GM19452 (cell line): Measurements from ENCODE around the gene FASTK.

Experiments
- ATAC-seq: cut with Tn5 transposase; IDR thresholded peaks from one replicate; pipeline ENCODE4 v1.9.1; 2021; ENCODE audit not compliant: unreplicated experiment

FASTK gene

DNA sequence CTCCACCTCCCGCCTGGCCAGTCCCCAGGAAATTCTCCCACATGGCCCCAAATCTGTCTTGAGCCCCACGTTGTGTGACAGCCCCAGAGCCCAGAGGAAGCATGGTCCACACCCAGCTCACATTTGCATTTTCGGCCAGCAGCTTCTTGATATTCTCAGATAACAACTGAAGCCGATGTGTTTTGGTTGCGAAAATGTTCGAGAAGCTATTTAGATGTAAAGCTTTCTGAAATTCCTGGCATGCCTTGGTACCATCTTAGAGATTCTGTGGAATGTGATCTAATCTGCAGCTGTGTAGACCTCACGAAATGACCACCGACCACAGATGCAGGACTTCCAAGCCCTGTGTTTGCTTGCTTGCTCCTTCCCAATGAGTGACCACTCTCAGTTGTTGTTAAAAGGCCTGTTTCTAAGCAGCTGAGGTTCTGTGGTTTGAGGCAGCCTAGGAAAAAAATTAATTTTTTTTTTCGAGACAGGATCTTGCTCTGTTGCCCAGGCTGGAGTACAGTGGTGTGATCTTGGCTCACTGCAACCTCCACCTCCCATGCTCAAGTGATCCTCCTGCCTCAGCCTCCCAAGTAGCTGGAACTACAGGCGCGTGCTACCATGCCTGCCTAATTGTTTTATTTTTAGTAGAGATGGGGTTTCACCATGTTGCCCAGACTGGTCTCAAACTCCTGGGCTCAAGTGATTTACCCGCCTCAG, 12.4 kb downstream of the FASTK start:
- ATAC-seq: no peak

DNA sequence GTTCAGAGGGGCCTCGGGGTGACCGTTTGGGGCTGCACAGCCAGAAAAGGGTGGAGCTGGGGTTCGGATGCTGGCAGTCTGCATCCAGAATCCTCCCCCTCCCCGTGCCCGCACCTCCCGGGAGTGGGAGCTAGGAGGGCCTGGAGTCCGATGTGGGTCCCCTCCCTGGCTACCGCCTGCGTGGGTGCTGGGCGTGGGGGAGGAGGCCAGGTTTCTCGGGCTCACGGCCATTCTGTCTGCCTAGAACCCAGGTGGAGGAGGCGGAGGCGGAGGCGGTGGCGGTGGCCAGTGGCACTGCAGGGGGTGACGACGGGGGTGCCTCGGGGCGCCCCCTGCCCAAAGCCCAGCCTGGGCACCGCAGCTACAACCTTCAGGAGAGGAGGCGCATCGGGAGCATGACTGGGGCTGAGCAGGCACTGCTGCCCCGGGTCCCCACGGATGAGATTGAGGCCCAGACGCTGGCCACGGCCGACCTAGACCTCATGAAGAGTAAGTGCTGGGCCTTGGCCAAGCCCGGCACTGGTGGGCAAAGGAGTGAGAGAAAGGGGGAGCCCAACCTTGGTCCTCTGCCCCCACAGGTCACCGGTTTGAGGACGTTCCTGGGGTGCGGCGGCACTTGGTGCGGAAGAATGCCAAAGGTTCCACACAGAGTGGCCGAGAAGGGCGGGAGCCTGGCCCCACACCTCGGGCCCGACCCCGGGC, 14.2 kb downstream of the FASTK start:
- no peak for ATAC-seq

DNA sequence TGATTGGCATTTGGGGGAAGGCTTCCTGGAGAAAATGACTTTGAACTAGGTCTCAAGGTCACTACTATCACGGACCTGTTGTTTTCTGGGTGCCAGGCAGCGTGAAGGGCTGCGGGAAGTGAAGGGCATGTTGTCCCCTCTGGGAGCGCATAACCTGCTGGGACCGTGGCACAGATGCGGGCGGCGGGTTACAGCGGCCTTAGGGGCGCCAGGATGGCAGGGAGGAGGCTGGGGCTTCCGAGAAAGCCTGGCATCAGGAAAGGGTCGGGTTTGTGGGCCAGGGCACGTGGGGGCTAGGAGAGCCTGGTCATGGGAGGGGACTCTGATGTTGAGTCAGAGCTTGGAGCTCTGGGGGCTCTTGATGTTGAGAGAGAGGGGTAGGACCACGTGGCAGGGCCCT, 15.1 kb downstream of the FASTK start:
- no peak for ATAC-seq

DNA sequence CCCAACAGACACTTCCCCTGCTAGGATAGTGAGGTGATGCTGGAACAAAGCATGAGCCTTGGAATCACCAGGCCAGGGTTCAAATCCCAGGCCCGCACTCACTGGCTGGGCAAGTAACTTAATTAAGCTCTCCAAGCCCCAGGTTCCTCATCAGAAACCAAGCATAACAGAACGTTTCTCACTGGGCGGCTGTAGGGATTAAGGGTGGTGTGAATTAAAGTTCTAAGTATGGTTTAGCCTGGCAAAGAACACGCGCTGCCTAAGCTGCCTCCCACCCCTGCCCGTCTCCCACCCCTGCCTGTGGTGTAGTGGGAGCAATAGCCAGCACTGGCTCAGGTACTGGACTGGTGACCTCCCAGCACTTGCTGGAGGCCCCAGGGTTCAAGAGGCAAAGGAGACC, 15.6 kb downstream of the FASTK start:
- no peak for ATAC-seq

DNA sequence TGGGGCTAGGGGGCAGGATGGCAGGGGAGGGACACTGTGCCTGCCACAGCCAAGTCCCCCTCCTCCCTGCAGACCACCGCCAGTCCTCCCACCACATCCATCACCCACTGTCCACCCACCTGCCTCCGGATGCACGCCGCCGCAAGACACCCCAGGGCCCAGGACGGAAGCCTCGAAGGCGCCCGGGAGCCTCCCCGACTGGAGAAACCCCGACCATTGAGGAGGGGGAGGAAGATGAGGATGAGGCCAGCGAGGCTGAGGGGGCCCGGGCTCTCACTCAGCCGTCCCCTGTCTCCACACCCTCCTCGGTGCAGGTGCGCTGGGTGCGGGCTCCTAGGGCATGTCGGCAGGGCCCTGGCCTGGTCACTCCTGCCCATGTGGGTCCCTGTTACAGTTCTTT, 16.2 kb downstream of the FASTK start:
- no peak for ATAC-seq

DNA sequence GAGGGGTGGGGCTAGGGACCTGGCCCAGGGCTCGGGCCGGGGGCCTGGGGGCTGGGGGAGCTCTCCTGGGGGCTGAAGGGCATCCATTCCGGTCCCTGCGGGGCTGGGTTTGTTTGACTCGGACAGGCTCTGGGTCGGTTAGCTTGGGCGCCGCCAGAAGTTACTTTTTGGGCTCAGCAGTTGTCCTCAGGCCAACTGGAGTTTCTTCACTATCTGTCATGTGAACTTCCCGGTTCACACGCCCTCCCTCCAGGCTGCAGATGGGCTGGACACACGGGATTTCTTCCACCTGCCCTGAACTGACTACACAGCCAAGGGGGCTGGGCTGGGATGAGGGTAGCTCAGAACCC, 17.4 kb downstream of the FASTK start:
- ATAC-seq: no peak

DNA sequence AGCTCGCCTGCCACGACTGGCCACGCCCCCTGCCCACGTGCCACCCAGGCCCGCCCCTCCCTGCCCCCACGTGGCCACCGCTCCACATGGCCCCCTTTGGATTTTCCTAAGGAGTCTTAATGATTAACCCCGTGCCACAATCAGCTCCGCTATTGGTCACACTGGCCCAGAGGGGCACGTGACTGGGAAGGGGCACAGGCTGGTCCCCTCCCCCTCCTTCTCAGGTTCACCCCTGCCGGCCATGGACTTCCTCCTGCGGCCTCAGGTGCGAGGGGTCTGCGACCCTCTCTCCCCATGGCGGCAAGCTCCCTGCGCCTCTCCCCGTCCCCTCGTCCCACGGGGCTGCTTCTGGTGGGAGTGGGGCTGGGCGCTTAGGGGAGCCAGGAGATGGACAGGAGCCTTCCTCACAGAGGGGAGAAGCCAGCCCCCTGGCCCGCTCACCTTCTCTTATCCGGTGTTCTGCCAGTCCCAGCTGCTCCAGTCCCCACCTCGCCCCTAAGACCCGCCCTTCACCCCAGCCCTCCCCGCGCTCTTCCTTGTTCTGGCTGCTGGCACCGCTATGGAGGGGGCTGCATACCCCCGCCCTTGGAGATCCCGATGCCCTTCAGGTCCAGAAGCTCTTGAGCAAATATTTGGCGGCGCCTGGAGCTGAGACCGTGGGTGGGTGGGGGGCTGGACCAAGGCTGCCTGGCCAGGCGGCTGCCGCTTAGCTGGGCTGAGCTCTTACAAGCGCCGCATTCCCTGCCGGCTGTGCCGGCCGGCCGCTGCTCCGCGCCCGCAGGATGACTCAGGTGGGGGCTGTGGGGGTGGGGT, 18.0 kb downstream of the FASTK start:
- no peak for ATAC-seq

DNA sequence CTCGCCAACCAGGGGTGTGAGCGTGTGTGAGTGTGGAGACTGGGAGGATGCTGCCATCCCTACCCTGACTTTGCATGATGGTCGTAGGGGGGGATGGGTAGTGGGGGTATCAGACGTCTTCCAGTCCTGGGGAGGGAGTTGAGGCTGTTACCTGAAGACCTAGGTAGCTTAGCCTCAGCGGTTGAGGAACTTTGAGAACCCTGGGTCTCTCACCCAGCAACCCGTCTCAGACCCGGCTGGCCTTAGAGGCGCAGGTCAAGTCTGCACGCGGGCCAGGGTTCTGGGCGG, 18.6 kb downstream of the FASTK start:
- no peak for ATAC-seq

DNA sequence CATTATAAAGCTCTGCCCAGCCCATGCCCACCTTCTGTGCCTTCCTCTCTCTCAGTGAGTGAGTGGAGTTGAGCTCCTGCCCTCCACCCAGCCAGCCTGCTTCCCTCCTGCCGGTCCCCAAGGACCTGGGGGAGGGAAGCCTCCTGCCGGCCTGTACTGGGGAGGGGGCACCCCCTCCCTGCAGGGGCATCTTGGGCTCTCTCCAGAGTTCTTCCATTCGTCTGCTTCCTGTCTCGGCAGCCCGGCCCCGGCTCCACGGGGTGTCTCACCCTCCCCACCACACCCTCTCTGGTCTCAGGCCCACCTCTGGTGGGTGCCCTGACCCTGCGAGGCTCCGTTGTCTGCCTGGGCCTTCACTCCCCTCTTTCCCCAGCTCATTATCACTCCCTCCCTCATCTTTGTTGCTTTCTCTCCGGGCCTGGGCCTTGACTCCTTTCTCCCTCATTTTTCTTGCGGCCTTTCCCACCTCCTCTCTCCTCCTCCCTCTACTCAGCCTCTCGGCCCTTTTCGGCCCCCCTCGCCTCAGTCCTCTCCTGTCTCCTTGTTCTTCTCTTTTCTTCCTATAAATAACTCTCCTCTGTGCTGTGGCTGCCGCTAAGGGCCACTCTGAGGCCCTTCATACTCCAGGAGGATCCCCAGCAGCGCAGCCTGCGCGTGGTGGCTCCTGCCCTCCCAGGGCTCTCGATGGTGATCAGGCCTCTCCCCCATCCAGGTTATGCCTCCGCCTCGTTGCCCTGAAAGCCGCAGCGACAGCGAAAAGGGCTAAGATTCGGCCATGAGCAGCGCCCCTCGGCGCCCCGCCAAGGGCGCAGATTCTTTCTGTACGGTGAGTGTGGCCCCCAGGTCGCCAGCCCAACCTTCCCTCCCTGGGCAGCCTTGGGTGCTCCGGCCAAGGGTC, 19.1 kb downstream of the FASTK start:
- no peak for ATAC-seq

DNA sequence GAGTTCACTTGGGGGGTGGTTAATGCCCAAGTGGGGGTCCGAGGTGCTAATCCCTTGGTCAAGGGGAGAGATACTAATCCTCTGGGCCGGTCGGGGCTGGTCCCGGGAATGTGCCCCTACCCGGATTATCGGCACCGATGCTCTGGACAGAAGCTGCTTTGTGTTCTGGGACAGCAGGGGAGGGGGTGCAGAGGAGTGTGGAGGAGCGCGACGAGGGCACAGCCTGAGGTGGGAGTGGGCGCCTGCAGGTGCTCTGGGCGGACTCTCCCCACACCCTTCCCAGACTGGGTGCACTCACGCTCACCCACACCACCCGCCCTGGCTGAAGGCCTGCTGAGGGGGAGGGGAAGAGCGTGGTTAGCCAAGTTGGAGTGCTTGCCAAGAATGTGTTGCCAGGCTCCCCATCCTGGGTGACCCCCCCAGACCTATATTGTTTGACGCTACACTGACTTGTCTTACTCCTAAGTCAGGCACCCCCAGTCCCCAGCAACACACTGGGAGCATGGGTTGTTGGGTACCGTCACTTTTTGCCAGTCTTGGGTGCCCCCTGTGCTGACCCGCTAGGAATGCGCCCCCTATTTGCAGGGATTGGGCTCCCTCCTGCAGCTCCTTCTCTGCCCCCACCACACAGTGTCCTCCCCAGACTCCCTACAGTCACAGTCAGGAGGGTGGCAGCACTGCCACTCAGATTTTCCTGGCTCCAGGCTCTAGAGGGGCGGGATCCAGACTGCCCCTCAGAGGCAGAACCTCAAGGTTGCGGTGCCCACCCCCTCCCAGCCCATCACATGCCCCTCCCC, 20.0 kb downstream of the FASTK start:
- ATAC-seq: no peak

DNA sequence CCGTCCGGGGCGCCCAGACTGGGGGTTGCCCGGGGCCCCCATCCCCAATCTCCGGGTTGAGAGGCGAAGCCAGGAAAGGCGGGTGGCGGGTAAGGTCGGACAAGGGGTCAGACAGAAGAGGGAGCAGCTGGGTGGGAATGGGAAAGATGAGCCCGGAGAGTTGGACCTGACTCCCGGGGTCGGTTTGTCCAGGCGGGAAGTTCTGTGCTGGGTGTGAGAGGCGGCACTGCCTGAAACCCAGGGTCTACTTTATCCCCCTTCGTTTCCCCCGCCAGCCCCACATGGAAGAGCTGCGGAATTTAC, 20.5 kb downstream of the FASTK start:
- no peak for ATAC-seq

DNA sequence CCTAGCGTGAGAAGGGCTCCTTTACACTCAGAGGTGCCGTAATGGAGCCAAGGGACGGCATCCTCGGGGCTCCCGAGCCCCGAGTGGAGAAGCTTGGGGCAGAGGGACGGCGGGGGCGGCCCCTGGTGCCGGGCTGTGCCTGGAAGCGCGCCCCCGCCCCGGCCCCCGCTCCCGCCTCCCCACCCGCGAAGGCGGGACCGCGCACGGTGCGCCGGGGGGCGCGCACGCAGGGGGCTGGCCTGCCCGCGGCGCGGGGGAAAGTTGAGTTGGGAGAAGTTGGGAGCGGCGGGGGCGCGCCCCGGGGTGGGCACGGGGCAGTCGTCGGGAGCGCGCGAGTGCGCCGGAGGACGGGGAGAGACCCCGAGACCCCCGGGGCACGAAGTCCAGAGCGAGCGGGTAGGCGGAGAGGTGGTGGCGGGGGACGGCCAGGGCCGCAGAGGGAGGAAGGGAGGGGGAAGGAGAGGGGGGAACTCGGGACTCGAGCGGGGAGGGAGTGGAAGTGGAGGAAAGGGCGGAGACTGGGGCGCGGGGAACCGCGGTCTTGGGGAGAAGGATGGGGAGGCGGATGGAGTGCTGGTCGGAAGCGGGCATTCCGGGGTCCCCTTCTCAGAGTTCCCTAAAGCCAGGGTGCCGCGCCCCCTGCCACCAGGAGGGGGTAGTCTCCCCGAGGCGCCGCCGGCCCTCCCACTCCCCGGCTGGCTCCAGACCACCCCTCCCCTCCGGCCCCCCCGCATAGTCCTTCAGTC, 21.1 kb downstream of the FASTK start, which contains the start of gene SLC4A2:
Gene SLC4A2 (plus strand): TSS at position 223 of the 746 bp plus-strand sequence. CDS start 2,399 bp downstream, outside the sequence.
- ATAC-seq: peak; percentile 35

DNA sequence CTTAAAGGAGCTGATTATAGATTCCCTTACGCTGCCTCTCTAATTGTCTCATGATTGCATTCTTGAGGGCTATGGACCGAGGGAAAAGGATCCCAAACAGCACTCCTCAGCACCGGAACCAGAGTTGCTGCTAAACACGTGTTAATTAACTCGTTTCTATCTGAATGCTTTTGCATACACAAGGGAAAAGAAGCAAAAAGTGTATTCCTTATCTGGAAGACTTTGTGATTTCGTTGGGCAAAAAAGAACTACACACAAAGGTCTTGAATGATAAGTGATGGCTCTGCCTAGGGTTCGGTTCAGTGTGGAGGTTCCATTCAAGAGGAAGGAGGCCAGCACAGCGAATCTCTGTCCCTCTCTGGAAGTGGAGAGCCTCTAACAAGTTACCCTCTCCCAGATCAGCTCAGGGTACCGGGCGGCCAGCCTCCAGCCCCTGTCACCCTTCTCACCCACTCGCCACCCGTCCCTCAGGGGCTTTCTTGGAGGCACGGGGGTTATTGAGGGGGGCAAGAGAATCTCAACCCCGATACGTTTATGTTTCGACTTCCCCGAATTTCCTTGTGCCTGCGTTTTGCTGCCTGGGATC, 21.7 kb downstream of the FASTK start:
- no peak for ATAC-seq

DNA sequence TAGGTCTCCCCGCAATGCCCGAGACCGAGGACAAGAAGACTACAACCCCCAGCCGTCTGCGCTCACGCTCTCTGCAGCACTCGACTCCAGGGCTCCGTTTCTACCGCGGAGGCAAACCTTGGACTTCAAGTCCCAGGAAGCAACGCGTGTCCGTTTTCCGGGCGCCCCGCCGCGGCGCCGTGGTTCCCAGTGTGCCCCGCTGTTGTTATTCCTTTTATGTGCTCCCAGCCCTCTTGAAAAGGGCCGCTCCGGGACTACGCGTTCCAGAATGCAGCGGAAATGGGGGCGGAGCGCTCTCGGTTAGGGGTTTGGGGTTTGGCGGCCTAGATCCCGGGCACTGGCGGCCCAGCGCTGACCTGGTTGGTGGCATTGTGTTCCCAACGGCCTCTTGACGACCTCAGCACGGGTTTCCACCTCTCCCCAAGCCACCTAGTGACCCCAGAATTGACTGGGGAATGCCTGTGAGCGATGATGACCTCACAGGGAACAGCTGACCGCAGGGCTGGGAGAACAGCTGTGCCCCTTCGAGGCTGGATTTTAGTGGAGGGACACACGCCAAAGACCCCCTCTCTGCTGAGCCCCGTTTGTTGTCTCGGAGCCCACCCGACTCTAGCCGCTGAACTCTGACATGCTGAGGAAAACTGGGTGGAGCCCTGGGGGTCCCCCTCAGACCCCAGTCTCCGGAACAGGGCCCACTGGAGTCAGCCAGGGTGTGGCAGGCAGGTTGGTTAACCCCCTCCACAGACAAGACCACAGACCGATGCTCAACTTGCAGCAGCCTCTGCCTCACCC, 22.4 kb downstream of the FASTK start:
- peak; percentile 87 for ATAC-seq

DNA sequence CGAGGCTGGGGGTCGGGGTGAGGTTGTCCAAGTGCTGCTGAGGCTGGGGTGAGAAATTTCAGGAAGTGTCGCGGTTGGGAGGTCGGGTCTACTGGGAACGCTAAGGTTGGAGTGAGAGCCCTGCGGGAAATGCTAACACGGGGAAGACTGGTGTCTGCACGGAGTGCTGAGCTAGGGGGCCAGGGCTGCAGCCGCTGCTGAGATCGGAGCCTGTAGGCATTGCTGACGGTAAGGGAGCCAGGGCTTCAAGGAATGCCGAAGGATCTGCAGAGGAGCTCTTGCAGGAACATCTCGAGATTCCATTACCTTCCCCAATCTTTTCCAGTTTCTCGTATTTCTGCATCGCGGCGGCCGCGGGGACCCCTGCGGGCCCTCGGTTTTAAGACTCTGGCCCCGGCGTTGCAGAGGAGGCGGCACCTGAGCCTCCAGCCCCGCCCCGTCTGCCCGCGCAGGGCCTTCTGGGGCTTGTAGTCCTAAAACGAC, 23.1 kb downstream of the FASTK start, which contains the start of gene CDK5:
Gene CDK5 (minus strand): TSS at position 392 of the 483 bp plus-strand sequence. CDS start 49 bp downstream, at position 343.
- ATAC-seq: peak; percentile 8

DNA sequence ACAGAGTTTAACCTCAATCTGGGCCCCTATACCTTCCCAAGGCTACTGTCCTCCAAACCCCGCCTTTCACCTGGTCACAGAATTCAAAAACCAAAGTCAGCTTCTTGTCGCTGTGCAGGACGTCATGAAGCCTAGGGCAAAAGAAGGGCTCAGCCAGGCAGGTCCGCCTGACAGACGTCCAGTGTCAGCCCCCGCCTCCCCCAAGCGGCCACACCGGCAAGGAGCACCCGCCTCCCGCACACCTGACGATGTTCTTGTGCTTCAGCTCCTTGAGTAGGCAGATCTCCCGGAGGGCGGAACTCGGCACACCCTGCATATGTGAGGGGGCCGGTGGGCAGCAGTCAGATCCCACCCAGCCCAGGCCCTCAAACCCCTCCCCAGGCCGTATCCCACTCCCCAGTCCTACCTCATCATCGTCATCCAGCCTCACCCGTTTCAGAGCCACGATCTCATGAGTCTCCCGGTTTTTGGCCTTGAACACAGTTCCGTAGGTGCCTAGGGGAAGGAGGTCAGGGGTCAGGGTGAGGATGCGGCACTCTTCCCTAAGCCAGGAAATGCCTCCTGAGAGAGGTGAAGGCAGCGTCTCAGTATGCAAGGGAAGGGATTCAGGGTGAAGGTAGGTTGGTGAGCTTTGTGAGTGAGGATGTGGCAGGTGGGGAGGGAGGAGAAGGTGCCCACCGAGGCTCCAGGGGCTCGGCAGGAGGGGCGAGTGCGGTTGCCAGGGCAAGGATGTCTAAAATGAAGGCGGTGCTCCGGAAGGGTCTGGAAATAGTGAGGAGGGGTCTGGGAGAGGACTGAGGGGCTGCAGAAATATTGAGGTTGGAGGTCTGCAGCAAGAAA, 23.7 kb downstream of the FASTK start:
- no peak for ATAC-seq

DNA sequence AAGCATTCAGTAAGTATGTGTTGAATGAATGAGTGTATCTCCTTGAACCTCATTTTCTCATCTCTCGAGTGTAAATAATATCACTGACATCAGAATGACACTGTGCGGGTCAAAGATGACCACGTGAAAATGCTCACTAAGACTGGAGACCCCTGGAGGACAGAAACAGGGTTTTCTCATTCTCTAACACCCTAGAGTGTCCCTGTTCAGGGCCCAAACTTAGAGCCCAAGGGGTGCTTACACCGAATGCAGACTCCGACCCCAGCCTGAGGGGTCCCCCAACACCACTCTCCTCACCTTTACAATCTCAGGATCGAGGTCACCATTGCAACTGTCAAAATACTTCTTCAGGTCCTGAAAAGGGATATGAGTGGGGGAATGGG, 24.3 kb downstream of the FASTK start:
- no peak for ATAC-seq
